ENCODE measurements around the gene SLC2A9.

SLC2A9 gene

GRCh38 chr4:10006231-10006600 lies 15.1 kb downstream of the SLC2A9 start:
- H3K79me2 ChIP-seq (ENCODE audit: insufficient read depth, low read length) = no peaks in the 10 kb centered on the region
- no peak overlapping the region for H3K27ac ChIP-seq (ENCODE audit: low read depth, low read length)
- H3K9me2 ChIP-seq (replicated peaks; ENCODE audit: insufficient read depth, low read length) = no peaks in the 10 kb centered on the region
- no peak for TF ChIP-seq EZH2phosphoT487 (conservative IDR thresholded peaks at IDR 0.05; ENCODE audit: low read length)
- TF ChIP-seq, protein P1, sequence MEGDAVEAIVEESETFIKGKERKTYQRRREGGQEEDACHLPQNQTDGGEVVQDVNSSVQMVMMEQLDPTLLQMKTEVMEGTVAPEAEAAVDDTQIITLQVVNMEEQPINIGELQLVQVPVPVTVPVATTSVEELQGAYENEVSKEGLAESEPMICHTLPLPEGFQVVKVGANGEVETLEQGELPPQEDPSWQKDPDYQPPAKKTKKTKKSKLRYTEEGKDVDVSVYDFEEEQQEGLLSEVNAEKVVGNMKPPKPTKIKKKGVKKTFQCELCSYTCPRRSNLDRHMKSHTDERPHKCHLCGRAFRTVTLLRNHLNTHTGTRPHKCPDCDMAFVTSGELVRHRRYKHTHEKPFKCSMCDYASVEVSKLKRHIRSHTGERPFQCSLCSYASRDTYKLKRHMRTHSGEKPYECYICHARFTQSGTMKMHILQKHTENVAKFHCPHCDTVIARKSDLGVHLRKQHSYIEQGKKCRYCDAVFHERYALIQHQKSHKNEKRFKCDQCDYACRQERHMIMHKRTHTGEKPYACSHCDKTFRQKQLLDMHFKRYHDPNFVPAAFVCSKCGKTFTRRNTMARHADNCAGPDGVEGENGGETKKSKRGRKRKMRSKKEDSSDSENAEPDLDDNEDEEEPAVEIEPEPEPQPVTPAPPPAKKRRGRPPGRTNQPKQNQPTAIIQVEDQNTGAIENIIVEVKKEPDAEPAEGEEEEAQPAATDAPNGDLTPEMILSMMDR (IDR thresholded peaks at IDR 0.05; ENCODE audit: insufficient read depth, low read length, poor library complexity, severe bottlenecking) = no peak
- H3K9ac ChIP-seq (ENCODE audit: low read length) = no peak overlapping the region
- no peaks in the 10 kb centered on the region for H3K36me3 ChIP-seq (ENCODE audit: low read length)
- H4K20me1 ChIP-seq (ENCODE audit: low read depth, low read length) = no peaks in the 10 kb centered on the region
- H3K27me3 ChIP-seq (ENCODE audit: low read length) = no peaks in the 10 kb centered on the region
- H3K4me2 ChIP-seq (ENCODE audit: low read depth, low read length, poor library complexity, severe bottlenecking) = no peak overlapping the region
- no peak overlapping the region for H3K4me3 ChIP-seq (ENCODE audit: insufficient read depth, low read length, poor library complexity, severe bottlenecking)
- no peaks in the 10 kb centered on the region for H3K9me3 ChIP-seq (ENCODE audit: insufficient read depth, low read length)
- no peak overlapping the region for H2AFZ ChIP-seq (ENCODE audit: low read depth, low read length, severe bottlenecking)
- H3F3A ChIP-seq (ENCODE audit: insufficient read depth) = no peaks in the 10 kb centered on the region

GRCh38 chr4:10005632-10006031 lies 15.7 kb downstream of the SLC2A9 start:
- H3K9me3 ChIP-seq (ENCODE audit: insufficient read depth, low read length) = no peaks in the 10 kb centered on the region
- H3K79me2 ChIP-seq (ENCODE audit: insufficient read depth, low read length) = no peaks in the 10 kb centered on the region
- H3K4me3 ChIP-seq (ENCODE audit: insufficient read depth, low read length, poor library complexity, severe bottlenecking) = no peak overlapping the region

GRCh38 chr4:10003666-10004065 lies 17.6 kb downstream of the SLC2A9 start:
- no peaks in the 10 kb centered on the region for H3K9me3 ChIP-seq (ENCODE audit: insufficient read depth, low read length)
- H3K79me2 ChIP-seq (ENCODE audit: insufficient read depth, low read length) = no peaks in the 10 kb centered on the region
- no peak for TF ChIP-seq EZH2phosphoT487 (conservative IDR thresholded peaks at IDR 0.05; ENCODE audit: low read length)
- TF ChIP-seq, protein P1 (IDR thresholded peaks at IDR 0.05; ENCODE audit: insufficient read depth, low read length, poor library complexity, severe bottlenecking) = no peak
- no peaks in the 10 kb centered on the region for H3F3A ChIP-seq (ENCODE audit: insufficient read depth)
- H3K36me3 ChIP-seq (ENCODE audit: low read length) = no peaks in the 10 kb centered on the region
- no peaks in the 10 kb centered on the region for H3K9me2 ChIP-seq (replicated peaks; ENCODE audit: insufficient read depth, low read length)
- H3K27me3 ChIP-seq (ENCODE audit: low read length) = no peaks in the 10 kb centered on the region
- H3K27ac ChIP-seq (ENCODE audit: low read depth, low read length) = no peak overlapping the region
- H3K9ac ChIP-seq (ENCODE audit: low read length) = no peak overlapping the region
- no peak overlapping the region for H2AFZ ChIP-seq (ENCODE audit: low read depth, low read length, severe bottlenecking)
- no peak overlapping the region for H3K4me3 ChIP-seq (ENCODE audit: insufficient read depth, low read length, poor library complexity, severe bottlenecking)
- H3K4me2 ChIP-seq (ENCODE audit: low read depth, low read length, poor library complexity, severe bottlenecking) = no peak overlapping the region
- no peaks in the 10 kb centered on the region for H4K20me1 ChIP-seq (ENCODE audit: low read depth, low read length)

More at GRCh38 chr4:10005632-10006031, 15.7 kb downstream of the SLC2A9 start:
- no peak for TF ChIP-seq EZH2phosphoT487 (conservative IDR thresholded peaks at IDR 0.05; ENCODE audit: low read length)
- TF ChIP-seq, protein P1 (IDR thresholded peaks at IDR 0.05; ENCODE audit: insufficient read depth, low read length, poor library complexity, severe bottlenecking) = no peak
- H3K4me2 ChIP-seq (ENCODE audit: low read depth, low read length, poor library complexity, severe bottlenecking) = no peak overlapping the region
- H3K36me3 ChIP-seq (ENCODE audit: low read length) = no peaks in the 10 kb centered on the region
- no peaks in the 10 kb centered on the region for H4K20me1 ChIP-seq (ENCODE audit: low read depth, low read length)
- H3K27ac ChIP-seq (ENCODE audit: low read depth, low read length) = no peak overlapping the region
- no peaks in the 10 kb centered on the region for H3F3A ChIP-seq (ENCODE audit: insufficient read depth)
- H3K27me3 ChIP-seq (ENCODE audit: low read length) = no peaks in the 10 kb centered on the region
- H2AFZ ChIP-seq (ENCODE audit: low read depth, low read length, severe bottlenecking) = no peak overlapping the region
- H3K9ac ChIP-seq (ENCODE audit: low read length) = no peak overlapping the region
- no peaks in the 10 kb centered on the region for H3K9me2 ChIP-seq (replicated peaks; ENCODE audit: insufficient read depth, low read length)

Measured in SU-DHL-6 (cell line).